Uterus (tissue), 2 donors: ENCODE results near the gene ADAMTS9.

Experiments
- POLR2A ChIP-seq, 2 donors: fragments of 450-650 bp; IDR thresholded peaks; one replicate each; pipeline ENCODE4 v1.6.1; 2016; ENCODE audit warnings: antibody characterized with exemption in 2 of 2, mild to moderate bottlenecking in 1 of 2, moderate library complexity in 1 of 2
- TF ChIP-seq, protein P1 (sequence below), 4 experiments: fragments of 200-600 bp in 2 of 4; fragments of 450-650 bp in 2 of 4; sonication (generic) in 2 of 4; IDR thresholded peaks; one replicate each; pipeline ENCODE4 v1.5.1; 2016 to 2019; ENCODE audit warnings: antibody characterized with exemption in 4 of 4, mild to moderate bottlenecking in 2 of 4, moderate library complexity in 1 of 4

DNA sequence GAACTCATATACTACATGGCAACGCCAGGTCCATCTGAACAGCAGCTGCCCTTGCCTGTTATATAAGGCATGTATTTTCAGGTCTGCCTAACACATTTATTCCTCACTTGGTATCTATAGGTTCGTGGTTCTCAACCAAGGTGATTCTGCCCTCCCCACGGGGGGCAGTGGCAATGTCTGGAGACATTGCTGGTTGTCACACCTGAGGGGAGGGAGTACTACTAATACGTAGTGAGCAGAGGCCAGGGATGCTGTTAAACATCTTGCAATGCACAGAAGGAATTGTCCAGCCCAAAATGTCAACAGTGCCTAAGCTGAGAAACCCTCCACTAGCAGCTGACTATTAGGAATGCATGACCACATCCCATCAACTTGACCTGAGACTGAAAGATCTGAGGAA lies 32.6 kb downstream of the ADAMTS9 start:
- TF ChIP-seq, protein P1, sequence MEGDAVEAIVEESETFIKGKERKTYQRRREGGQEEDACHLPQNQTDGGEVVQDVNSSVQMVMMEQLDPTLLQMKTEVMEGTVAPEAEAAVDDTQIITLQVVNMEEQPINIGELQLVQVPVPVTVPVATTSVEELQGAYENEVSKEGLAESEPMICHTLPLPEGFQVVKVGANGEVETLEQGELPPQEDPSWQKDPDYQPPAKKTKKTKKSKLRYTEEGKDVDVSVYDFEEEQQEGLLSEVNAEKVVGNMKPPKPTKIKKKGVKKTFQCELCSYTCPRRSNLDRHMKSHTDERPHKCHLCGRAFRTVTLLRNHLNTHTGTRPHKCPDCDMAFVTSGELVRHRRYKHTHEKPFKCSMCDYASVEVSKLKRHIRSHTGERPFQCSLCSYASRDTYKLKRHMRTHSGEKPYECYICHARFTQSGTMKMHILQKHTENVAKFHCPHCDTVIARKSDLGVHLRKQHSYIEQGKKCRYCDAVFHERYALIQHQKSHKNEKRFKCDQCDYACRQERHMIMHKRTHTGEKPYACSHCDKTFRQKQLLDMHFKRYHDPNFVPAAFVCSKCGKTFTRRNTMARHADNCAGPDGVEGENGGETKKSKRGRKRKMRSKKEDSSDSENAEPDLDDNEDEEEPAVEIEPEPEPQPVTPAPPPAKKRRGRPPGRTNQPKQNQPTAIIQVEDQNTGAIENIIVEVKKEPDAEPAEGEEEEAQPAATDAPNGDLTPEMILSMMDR (IDR thresholded peaks at IDR 0.05): no peak
- TF ChIP-seq POLR2A (IDR thresholded peaks at IDR 0.05): no peak
